K562 (cell line): Measurements from ENCODE around the gene CACNG5. TPM values are rescaled to one million over a fixed set of nuclear protein-coding genes. Genes with fewer than 3 reads are reported as not detected.

Experiments used
- ATAC-seq: fragments of 200-7000 bp; cut with Tn5 transposase; 3 replicates; pipeline ENCODE4 v1.9.1; 2020; ENCODE audit warnings: moderate library complexity
- BruUV-seq: library from RNA; stranded (reverse); fragments of 400-500 nt; replicated peaks from 2 replicates; lab custom pipeline; 2021; lab: Mats Ljungman, UMichigan
- CTCF ChIA-PET: fragments of 300-600 bp; formaldehyde crosslinking; extraction: SDS; loops from one replicate; lab custom pipeline; 2021; ENCODE audit warnings: low intra/inter-chr PET ratio; lab: Yijun Ruan, JAX
- POLR2A ChIA-PET: fragments of 300-600, 350-650 bp; sonication (Branson Sonifier 250); formaldehyde crosslinking; extraction: SDS; loops from one replicate; lab custom pipeline; 2021; ENCODE audit warnings: antibody characterized with exemption, inconsistent platforms; lab: Yijun Ruan, JAX
- DNase-seq, 4 experiments: peaks; one replicate each; pipeline versions ENCODE4 v3.0.0 to v3.0.0-alpha.2; 2011 to 2018; ENCODE audit warnings: low spot score in 3 of 4, mixed read lengths in 3 of 4; ENCODE audit errors: extremely low read depth in 1 of 4
- FAIRE-seq: peaks from 2 replicates; lab custom pipeline; 2011; peaks lifted over from hg19 to GRCh38; lab: Jason Lieb, UNC
- H2AFZ ChIP-seq: 2 replicates; pipeline ENCODE4 v1.6.0; 2011; ENCODE audit warnings: low read depth, low read length, control low read depth, inconsistent platforms
- H3K27ac ChIP-seq: fragments of 200-600 bp; 3 replicates; pipeline ENCODE4 v1.8.0; 2011; ENCODE audit warnings: low read depth, mild to moderate bottlenecking, control low read depth, inconsistent platforms, low read length, moderate library complexity, mixed read lengths; ENCODE audit errors: extremely low read depth
- H3K27me3 ChIP-seq, 2 experiments: fragments of 300-600 bp in 1 of 2; 2 replicates in 1 of 2; 3 replicates in 1 of 2; pipeline versions ENCODE4 v1.6.0 to v1.8.0; 2011; ENCODE audit warnings: inconsistent platforms in 2 of 2, low read length in 2 of 2, mild to moderate bottlenecking in 1 of 2, mixed read lengths in 1 of 2, moderate library complexity in 1 of 2; ENCODE audit not compliant: control insufficient read depth in 2 of 2, insufficient read depth in 2 of 2
- H3K36me3 ChIP-seq: fragments of 300-600 bp; 3 replicates; pipeline ENCODE4 v1.8.0; 2011; ENCODE audit warnings: mild to moderate bottlenecking, low read length, inconsistent platforms; ENCODE audit not compliant: control insufficient read depth, insufficient read depth
- H3K4me1 ChIP-seq, 2 experiments: fragments of 200-600 bp in 1 of 2; replicated peaks in 1 of 2; 2 replicates in 1 of 2; 3 replicates in 1 of 2; pipeline versions ENCODE4 v1.5.1 to v1.8.0; 2011; ENCODE audit warnings: inconsistent platforms in 2 of 2, low read length in 2 of 2, mild to moderate bottlenecking in 1 of 2, mixed read lengths in 1 of 2, moderate library complexity in 1 of 2; ENCODE audit not compliant: control insufficient read depth in 2 of 2, insufficient read depth in 2 of 2
- H3K4me2 ChIP-seq: 2 replicates; pipeline ENCODE4 v1.6.1; 2011; ENCODE audit warnings: low read length, control low read depth, inconsistent platforms, mixed read lengths; ENCODE audit not compliant: insufficient read depth
- H3K4me3 ChIP-seq: fragments of 200-600 bp; sonication (generic), shearing (Covaris generic); 2 replicates; pipeline ENCODE4 v1.5.1; 2016; ENCODE audit warnings: control low read depth, inconsistent platforms
- H3K79me2 ChIP-seq: fragments of 200-600 bp; 3 replicates; pipeline ENCODE4 v1.8.0; 2011; ENCODE audit warnings: low read length, inconsistent platforms; ENCODE audit not compliant: control insufficient read depth, insufficient read depth
- H3K9ac ChIP-seq, 2 experiments: 2 replicates each; pipeline versions ENCODE4 v1.6.0 to v1.6.1; 2011; ENCODE audit warnings: low read depth in 2 of 2, low read length in 2 of 2, control low read depth in 1 of 2, inconsistent platforms in 1 of 2, mild to moderate bottlenecking in 1 of 2, mixed read lengths in 1 of 2; ENCODE audit not compliant: insufficient read depth in 1 of 2
- H3K9me1 ChIP-seq: one replicate; pipeline ENCODE4 v1.6.0; 2011; ENCODE audit warnings: inconsistent platforms, mild to moderate bottlenecking, low read length, moderate library complexity; ENCODE audit not compliant: control insufficient read depth, insufficient read depth
- H3K9me3 ChIP-seq: replicated peaks from 2 replicates; pipeline ENCODE4 v1.5.1; 2011; ENCODE audit warnings: low read depth, low read length, inconsistent platforms; ENCODE audit not compliant: control insufficient read depth, insufficient read depth
- H4K20me1 ChIP-seq: replicated peaks from 2 replicates; pipeline ENCODE4 v1.6.1; 2011; ENCODE audit warnings: low read length, inconsistent platforms, mixed read lengths; ENCODE audit not compliant: control insufficient read depth, insufficient read depth
- BRD4 ChIP-seq: fragments of 200-600 bp; sonication (generic); IDR thresholded peaks from 2 replicates; pipeline ENCODE4 v1.6.1; 2017; ENCODE audit warnings: inconsistent platforms
- CBX8 ChIP-seq: fragments of 200-600 bp; sonication (generic); IDR thresholded peaks from 2 replicates; pipeline ENCODE4 v1.6.1; 2012; ENCODE audit warnings: borderline replicate concordance, mixed run types, low read depth, mild to moderate bottlenecking, moderate library complexity, mixed read lengths, low read length, control low read depth, inconsistent platforms; ENCODE audit not compliant: poor library complexity, severe bottlenecking; ENCODE audit errors: extremely low read depth
- GTF2E2 ChIP-seq: fragments of 200-800 bp; sonication (Bioruptor generic); IDR thresholded peaks from 2 replicates; pipeline ENCODE4 v1.6.1; 2016; ENCODE audit warnings: missing genetic modification characterization, missing compliant biosample characterization
- KLF16 ChIP-seq: IDR thresholded peaks from 2 replicates; pipeline ENCODE4 v1.6.1; 2016; ENCODE audit warnings: antibody characterized with exemption
- NFIX ChIP-seq: fragments of 250-450 bp; sonication (Bioruptor Pico); IDR thresholded peaks from 2 replicates; pipeline ENCODE4 v1.4.0; 2020; ENCODE audit warnings: low read depth, mild to moderate bottlenecking, moderate library complexity
- NR2F6 ChIP-seq: fragments of 450-650 bp; formaldehyde crosslinking; IDR thresholded peaks from 2 replicates; pipeline ENCODE4 v1.4.0; 2020; ENCODE audit warnings: mild to moderate bottlenecking
- RAD21 ChIP-seq, 2 experiments: fragments of 250-450 bp in 1 of 2; fragments of 450-650 bp in 1 of 2; sonication (Bioruptor Pico) in 1 of 2; formaldehyde crosslinking in 1 of 2; IDR thresholded peaks in 1 of 2; conservative IDR thresholded peaks in 1 of 2; 2 replicates each; pipeline versions ENCODE4 v1.4.0 to v1.8.0; 2020 to 2022; ENCODE audit warnings: mild to moderate bottlenecking in 2 of 2, moderate library complexity in 1 of 2
- RCOR1 ChIP-seq, 2 experiments: IDR thresholded peaks; 2 replicates each; pipeline ENCODE4 v1.6.1; 2012; ENCODE audit warnings: low read depth in 2 of 2, low read length in 2 of 2, borderline replicate concordance in 1 of 2, improper control_type of control experiment in 1 of 2
- SMAD1 ChIP-seq: fragments of 150-350 bp; IDR thresholded peaks from 2 replicates; pipeline ENCODE4 v1.6.1; 2014; ENCODE audit warnings: low read length, low read depth; ENCODE audit not compliant: partially characterized antibody
- TARDBP ChIP-seq: fragments of 450-650 bp; IDR thresholded peaks from 2 replicates; pipeline ENCODE4 v1.6.1; 2016
- TGIF2 ChIP-seq: sonication (generic); formaldehyde crosslinking; IDR thresholded peaks from 2 replicates; pipeline ENCODE4 v1.8.1; 2022; ENCODE audit warnings: mild to moderate bottlenecking, missing genetic modification reagents, moderate library complexity
- XRCC5 ChIP-seq: fragments of 200-400 bp; formaldehyde crosslinking; IDR thresholded peaks from 2 replicates; pipeline ENCODE4 v1.6.1; 2017; ENCODE audit warnings: low read depth, mild to moderate bottlenecking, low read length
- ZBTB8A ChIP-seq: fragments of 450-650 bp; IDR thresholded peaks from 2 replicates; pipeline ENCODE4 v1.6.1; 2018; ENCODE audit warnings: mild to moderate bottlenecking, moderate library complexity; ENCODE audit not compliant: partially characterized antibody
- ZNF121 ChIP-seq: sonication (generic); formaldehyde crosslinking; conservative IDR thresholded peaks from 2 replicates; pipeline ENCODE4 v1.8.0; 2022; ENCODE audit warnings: missing genetic modification reagents
- WGBS: fragments of 100-300 bp; shearing (Covaris generic); methylation state at CpG from one replicate; pipeline ENCODE4 v1.1.6; 2016; ENCODE audit warnings: low coverage, mixed read lengths; ENCODE audit not compliant: insufficient coverage; ENCODE audit errors: missing lambda C conversion rate; 5-methylcytosine and 5-hydroxymethylcytosine counted together
- in situ Hi-C: fragments of 300-500 bp; cut with MboI; formaldehyde crosslinking; loops from 4 replicates; pipeline ENCODE4 v1.15.0; 2018; ENCODE audit warnings: inconsistent platforms, mixed read lengths
- intact Hi-C: fragments of 100-400 bp; cut with micrococcal nuclease; formaldehyde crosslinking; loops from 2 replicates; pipeline ENCODE4 v1.14.2; 2022
- polyA plus RNA-seq, 8 experiments: library from polyadenylated mRNA; depleted of rRNA in 4 of 8; stranded (reverse) in 5 of 8; unstranded in 3 of 8; fragments of >200 nt; fragmentation: Nextera tagmentation in 2 of 8; fragmentation: Illumina TruSeq in 1 of 8; extraction: Ambion mirVana in 2 of 8; extraction: Trizol in 1 of 8; gene quantifications; 2 replicates each; pipeline versions ENCODE4 v1.2.1 to v1.2.3, GENCODE V29; 2011 to 2014; ENCODE audit warnings: inconsistent platforms in 1 of 8, missing spikeins in 1 of 8
- total RNA-seq, 7 experiments: library from RNA; depleted of rRNA in 6 of 7; stranded (reverse); fragments of >200 nt in 6 of 7; fragmentation: Illumina TruSeq in 2 of 7; extraction: Trizol in 2 of 7; gene quantifications; 2 replicates each; pipeline versions ENCODE4 v1.2.1 to v1.2.3, GENCODE V29; 2011 to 2021; ENCODE audit warnings: low replicate concordance in 1 of 7
- TF ChIP-seq, protein P1 (sequence below), 2 experiments: fragments of 450-650 bp; IDR thresholded peaks; 2 replicates each; pipeline ENCODE4 v1.6.1; 2016
- TF ChIP-seq, protein P2 (sequence below): fragments of 250-450 bp; sonication (Bioruptor Pico); IDR thresholded peaks from 2 replicates; pipeline ENCODE4 v1.5.0; 2020; ENCODE audit warnings: mild to moderate bottlenecking, borderline replicate concordance
- TF ChIP-seq, protein P3 (sequence below): sonication (generic); formaldehyde crosslinking; IDR thresholded peaks from 2 replicates; pipeline ENCODE4 v1.8.0; 2022; ENCODE audit warnings: missing genetic modification reagents, mild to moderate bottlenecking, moderate library complexity, borderline replicate concordance

Gene CACNG5
- total and polyA plus RNA-seq, 9 of the 15 experiments (the other 6 are each of a cell fraction or from before 2014, with no cell fraction given), result not detected

DNA sequence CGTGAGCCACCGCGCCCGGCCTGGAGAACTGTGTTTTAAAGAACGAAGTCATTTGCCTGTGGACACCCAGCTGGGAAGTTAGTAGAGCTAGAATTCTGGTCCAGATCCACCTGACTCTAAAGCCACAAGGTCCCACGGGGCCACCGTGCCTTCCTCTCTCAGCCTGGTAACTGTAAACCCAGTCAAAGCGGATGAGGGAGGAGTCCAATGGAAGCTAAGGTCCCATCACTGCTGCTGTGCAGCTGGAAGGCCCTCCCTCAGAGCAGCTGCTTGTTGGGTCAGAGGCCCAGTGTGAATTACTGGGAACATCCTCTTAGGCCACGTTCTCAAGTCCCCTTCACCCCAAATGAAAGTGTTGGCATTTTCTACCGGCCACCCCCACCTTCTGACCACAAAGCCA, 48.8 kb upstream of the CACNG5 start:
- Histone ChIP-seq H3K79me2 (no peaks in the 10 kb centered on the region), H3K9me1 (no peaks in the 10 kb centered on the region), H3K4me2 (no peak overlapping the region), H3K36me3 (peaks cover 35% of the 10 kb centered on the region; the same call in 2 of the 3 replicates), H3K4me3 (no peak overlapping the region), H3K4me1 (no peaks in the 10 kb centered on the region), H4K20me1 (no peaks in the 10 kb centered on the region), H3K27ac (no peak overlapping the region), H3K27me3 (no peaks in the 10 kb centered on the region), H2AFZ (no peak overlapping the region), H3K9ac (no peak overlapping the region), H3K9me3 (no peaks in the 10 kb centered on the region)
- TF ChIP-seq TGIF2 (CRISPR knock-in tag), result no peak
- TF ChIP-seq XRCC5, result no peak
- TF ChIP-seq RAD21 (CRISPR knock-in tag; conservative IDR thresholded peaks at IDR 0.05 in 1 of 2, IDR thresholded peaks at IDR 0.05 in 1 of 2), result no peak
- TF ChIP-seq, protein P1, sequence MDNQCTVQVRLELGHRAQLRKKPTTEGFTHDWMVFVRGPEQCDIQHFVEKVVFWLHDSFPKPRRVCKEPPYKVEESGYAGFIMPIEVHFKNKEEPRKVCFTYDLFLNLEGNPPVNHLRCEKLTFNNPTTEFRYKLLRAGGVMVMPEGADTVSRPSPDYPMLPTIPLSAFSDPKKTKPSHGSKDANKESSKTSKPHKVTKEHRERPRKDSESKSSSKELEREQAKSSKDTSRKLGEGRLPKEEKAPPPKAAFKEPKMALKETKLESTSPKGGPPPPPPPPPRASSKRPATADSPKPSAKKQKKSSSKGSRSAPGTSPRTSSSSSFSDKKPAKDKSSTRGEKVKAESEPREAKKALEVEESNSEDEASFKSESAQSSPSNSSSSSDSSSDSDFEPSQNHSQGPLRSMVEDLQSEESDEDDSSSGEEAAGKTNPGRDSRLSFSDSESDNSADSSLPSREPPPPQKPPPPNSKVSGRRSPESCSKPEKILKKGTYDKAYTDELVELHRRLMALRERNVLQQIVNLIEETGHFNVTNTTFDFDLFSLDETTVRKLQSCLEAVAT (IDR thresholded peaks at IDR 0.05), result no peak
- TF ChIP-seq CBX8, result no peak
- TF ChIP-seq, protein P2, sequence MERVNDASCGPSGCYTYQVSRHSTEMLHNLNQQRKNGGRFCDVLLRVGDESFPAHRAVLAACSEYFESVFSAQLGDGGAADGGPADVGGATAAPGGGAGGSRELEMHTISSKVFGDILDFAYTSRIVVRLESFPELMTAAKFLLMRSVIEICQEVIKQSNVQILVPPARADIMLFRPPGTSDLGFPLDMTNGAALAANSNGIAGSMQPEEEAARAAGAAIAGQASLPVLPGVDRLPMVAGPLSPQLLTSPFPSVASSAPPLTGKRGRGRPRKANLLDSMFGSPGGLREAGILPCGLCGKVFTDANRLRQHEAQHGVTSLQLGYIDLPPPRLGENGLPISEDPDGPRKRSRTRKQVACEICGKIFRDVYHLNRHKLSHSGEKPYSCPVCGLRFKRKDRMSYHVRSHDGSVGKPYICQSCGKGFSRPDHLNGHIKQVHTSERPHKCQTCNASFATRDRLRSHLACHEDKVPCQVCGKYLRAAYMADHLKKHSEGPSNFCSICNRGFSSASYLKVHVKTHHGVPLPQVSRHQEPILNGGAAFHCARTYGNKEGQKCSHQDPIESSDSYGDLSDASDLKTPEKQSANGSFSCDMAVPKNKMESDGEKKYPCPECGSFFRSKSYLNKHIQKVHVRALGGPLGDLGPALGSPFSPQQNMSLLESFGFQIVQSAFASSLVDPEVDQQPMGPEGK (CRISPR knock-in tag), result no peak
- no peak for TF ChIP-seq NR2F6 (CRISPR knock-in tag)
- TF ChIP-seq, protein P3, sequence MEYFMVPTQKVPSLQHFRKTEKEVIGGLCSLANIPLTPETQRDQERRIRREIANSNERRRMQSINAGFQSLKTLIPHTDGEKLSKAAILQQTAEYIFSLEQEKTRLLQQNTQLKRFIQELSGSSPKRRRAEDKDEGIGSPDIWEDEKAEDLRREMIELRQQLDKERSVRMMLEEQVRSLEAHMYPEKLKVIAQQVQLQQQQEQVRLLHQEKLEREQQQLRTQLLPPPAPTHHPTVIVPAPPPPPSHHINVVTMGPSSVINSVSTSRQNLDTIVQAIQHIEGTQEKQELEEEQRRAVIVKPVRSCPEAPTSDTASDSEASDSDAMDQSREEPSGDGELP, result no peak
- TF ChIP-seq TARDBP, result no peak
- TF ChIP-seq SMAD1, result no peak
- TF ChIP-seq RCOR1 (IDR thresholded peaks at IDR 0.05; ENCODE audit: borderline replicate concordance in 1 of 2, low read depth in 2 of 2, low read length in 2 of 2), result no peak
- TF ChIP-seq BRD4, result no peak
- TF ChIP-seq KLF16, result no peak
- TF ChIP-seq ZBTB8A, result no peak
- TF ChIP-seq NFIX, result no peak
- no peak for TF ChIP-seq GTF2E2 (tag)
- no peak for TF ChIP-seq ZNF121
- in situ Hi-C loops, result no loop called here
- WGBS, result 79% methylated on average over 7 of the region's 10 CpGs
- intact Hi-C loops, result no loop called here
- ChIA-PET CTCF (no interaction called here), POLR2A (interaction anchor here (0.6 to 1.5 kb wide), 2 partner anchors 14 to 74 kb away, joined by 3 read pairs; no protein-coding TSS in a partner anchor)
- no peak for DNase-seq
- FAIRE-seq, result no peak
- no peak for ATAC-seq
- BruUV-seq, result no TSS peak
